ENCODE measurements around the gene EDN1.
"Not testable (repeated sequence)": the region's sequence is repeated elsewhere in the genome, so short reads cannot be mapped to it uniquely, and the experiment has no call there.

Gene EDN1

GRCh38 chr6:12294851-12295536 lies 4.8 kb downstream of the EDN1 start:
- DNase-seq (ENCODE audit: low read depth), result no peak

GRCh38 chr6:12295558-12296254 lies 5.5 kb downstream of the EDN1 start:
- DNase-seq (ENCODE audit: low read depth), result no peak

- no peak for DNase-seq (ENCODE audit: low read depth)
These were observed 6.1 kb downstream of the EDN1 start for GRCh38 chr6:12296255-12296573.

- no peak for DNase-seq (ENCODE audit: low read depth)
These were observed 6.4 kb downstream of the EDN1 start for GRCh38 chr6:12296604-12297003.

GRCh38 chr6:12297363-12298016 lies 7.3 kb downstream of the EDN1 start:
- no peak for DNase-seq (ENCODE audit: low read depth)

GRCh38 chr6:12298017-12298978 lies 8.1 kb downstream of the EDN1 start:
- DNase-seq (ENCODE audit: low read depth), result no peak

- DNase-seq (ENCODE audit: low read depth), result no peak
These were observed 8.8 kb downstream of the EDN1 start for GRCh38 chr6:12298995-12299394.

- no peak for DNase-seq (ENCODE audit: low read depth)
These were observed 10.9 kb downstream of the EDN1 start for GRCh38 chr6:12301018-12301417.

- DNase-seq (ENCODE audit: low read depth), result no peak
These were observed 14.3 kb downstream of the EDN1 start for GRCh38 chr6:12304487-12304886.

GRCh38 chr6:12309070-12309469 lies 18.9 kb downstream of the EDN1 start:
- DNase-seq (ENCODE audit: low read depth), result no peak

GRCh38 chr6:12311106-12311505 lies 20.9 kb downstream of the EDN1 start:
- DNase-seq (ENCODE audit: low read depth), result no peak

GRCh38 chr6:12312736-12313135 lies 22.6 kb downstream of the EDN1 start:
- no peak for DNase-seq (ENCODE audit: low read depth)

GRCh38 chr6:12313306-12313991 lies 23.3 kb downstream of the EDN1 start:
- no peak for DNase-seq (ENCODE audit: low read depth)

- no peak for DNase-seq (ENCODE audit: low read depth)
These were observed 23.9 kb downstream of the EDN1 start for GRCh38 chr6:12313992-12314589.

- DNase-seq (ENCODE audit: low read depth), result no peak
These were observed 24.6 kb downstream of the EDN1 start for GRCh38 chr6:12314751-12315150.

- DNase-seq (ENCODE audit: low read depth), result no peak
These were observed 25.3 kb downstream of the EDN1 start for GRCh38 chr6:12315292-12316081.

GRCh38 chr6:12318749-12319148 lies 28.6 kb downstream of the EDN1 start:
- no peak for DNase-seq (ENCODE audit: low read depth)

GRCh38 chr6:12320074-12320473 lies 29.9 kb downstream of the EDN1 start:
- not testable (repeated sequence) for DNase-seq (ENCODE audit: low read depth)

- no peak for DNase-seq (ENCODE audit: low read depth)
These were observed 33.9 kb downstream of the EDN1 start for GRCh38 chr6:12324099-12324498.

GRCh38 chr6:12324748-12325147 lies 34.6 kb downstream of the EDN1 start:
- no peak for DNase-seq (ENCODE audit: low read depth)

Data from stimulated activated CD4-positive, alpha-beta T cell treated with anti-CD3 and anti-CD28 coated beads, Interleukin-2, amount 100 ng/mL, for 4 hours (primary cell).